ENCODE results near the gene CFHR1.

CFHR1 gene

DNA sequence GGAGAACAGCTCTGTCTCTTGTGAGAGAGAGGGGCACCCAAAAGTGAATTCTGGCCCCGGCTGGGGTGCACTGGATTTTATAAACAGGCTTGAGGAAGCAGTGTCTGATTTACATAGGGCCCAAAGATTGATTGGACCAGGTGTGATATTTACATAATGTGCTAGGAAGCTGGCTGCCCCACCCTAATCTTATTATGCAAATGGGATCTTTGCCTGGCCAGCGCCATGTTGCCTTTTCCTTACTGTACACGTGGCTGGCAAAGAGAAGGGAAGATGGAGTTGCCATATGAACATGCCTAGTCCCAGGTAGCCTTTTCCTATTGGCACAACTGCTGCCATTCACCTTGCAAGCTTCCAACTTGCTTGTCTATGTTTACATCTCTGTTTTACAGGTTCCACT is 39.3 kb downstream of the CFHR1 start:
- H4K20me1 ChIP-seq (ENCODE audit: insufficient read depth, low read length) = no peaks in the 10 kb centered on the region
- no peak overlapping the region for H2AFZ ChIP-seq (ENCODE audit: low read depth, low read length)
- H3K9me3 ChIP-seq (ENCODE audit: insufficient read depth, low read length) = no peaks in the 10 kb centered on the region
- no peak for TF ChIP-seq EZH2phosphoT487 (IDR thresholded peaks at IDR 0.05; ENCODE audit: low read depth)
- TF ChIP-seq, protein P1, sequence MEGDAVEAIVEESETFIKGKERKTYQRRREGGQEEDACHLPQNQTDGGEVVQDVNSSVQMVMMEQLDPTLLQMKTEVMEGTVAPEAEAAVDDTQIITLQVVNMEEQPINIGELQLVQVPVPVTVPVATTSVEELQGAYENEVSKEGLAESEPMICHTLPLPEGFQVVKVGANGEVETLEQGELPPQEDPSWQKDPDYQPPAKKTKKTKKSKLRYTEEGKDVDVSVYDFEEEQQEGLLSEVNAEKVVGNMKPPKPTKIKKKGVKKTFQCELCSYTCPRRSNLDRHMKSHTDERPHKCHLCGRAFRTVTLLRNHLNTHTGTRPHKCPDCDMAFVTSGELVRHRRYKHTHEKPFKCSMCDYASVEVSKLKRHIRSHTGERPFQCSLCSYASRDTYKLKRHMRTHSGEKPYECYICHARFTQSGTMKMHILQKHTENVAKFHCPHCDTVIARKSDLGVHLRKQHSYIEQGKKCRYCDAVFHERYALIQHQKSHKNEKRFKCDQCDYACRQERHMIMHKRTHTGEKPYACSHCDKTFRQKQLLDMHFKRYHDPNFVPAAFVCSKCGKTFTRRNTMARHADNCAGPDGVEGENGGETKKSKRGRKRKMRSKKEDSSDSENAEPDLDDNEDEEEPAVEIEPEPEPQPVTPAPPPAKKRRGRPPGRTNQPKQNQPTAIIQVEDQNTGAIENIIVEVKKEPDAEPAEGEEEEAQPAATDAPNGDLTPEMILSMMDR (IDR thresholded peaks at IDR 0.05; ENCODE audit: low read depth, low read length) = no peak
- H3K9ac ChIP-seq (ENCODE audit: low read length) = no peak overlapping the region
- no peaks in the 10 kb centered on the region for H3K27me3 ChIP-seq (ENCODE audit: low read depth, low read length)
- H3K4me3 ChIP-seq (ENCODE audit: low read length) = no peak overlapping the region
- H3K4me2 ChIP-seq (ENCODE audit: low read length) = no peak overlapping the region
- no peaks in the 10 kb centered on the region for H3K79me2 ChIP-seq (ENCODE audit: low read length)
- H3K4me1 ChIP-seq (ENCODE audit: low read length) = no peaks in the 10 kb centered on the region
- H3K36me3 ChIP-seq (replicated peaks; ENCODE audit: low read depth, low read length) = no peaks in the 10 kb centered on the region
- no peak overlapping the region for H3K27ac ChIP-seq (ENCODE audit: low read length)

DNA sequence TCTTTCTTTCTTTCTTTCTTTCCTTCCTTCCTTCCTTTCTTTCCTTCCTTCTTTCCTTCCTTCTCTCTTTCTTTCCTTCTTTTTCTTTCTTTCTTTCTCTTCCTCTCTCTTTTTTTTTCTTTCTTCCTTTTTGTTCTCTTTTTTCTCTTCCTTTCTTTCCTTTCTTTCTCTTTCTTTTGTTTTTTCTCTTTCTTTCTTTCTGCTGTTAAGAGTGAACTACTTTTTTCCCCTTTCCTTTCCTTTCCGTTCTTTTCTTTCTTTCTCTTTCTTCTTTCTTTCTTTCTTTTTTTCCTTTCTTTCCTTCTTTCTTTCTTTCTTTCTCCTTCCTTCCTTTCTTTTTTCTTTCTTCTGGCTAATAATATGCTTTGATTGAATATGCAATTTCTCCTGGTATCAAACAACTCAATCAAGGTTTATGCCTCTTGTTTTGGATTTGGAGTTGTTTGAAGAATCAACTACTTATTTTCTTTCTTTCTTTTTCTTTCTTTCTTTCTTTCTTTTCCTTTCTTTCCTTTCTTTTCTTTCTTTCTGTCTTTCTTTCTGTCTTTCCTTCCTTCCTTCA is 40.9 kb downstream of the CFHR1 start:
- H3K4me2 ChIP-seq (ENCODE audit: low read length) = no peak overlapping the region

DNA sequence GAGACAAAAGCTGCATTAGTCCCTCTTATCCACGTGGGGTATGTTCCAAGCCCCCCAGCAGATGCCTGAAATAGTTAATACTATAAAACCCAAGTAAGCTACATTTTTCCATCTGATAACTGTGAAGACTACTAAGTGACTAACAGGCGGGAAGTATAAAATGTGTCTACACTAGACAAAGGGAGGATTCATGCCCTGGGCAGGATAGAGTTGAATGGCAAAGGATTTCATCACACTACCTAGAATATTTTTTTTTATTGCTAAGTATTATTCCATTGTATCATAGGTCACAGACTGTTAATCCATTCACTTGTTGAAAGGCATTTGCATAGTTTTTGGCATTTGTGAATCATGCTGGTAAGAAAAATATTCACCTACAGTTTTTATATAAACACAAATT is 41.9 kb downstream of the CFHR1 start:
- Histone ChIP-seq H3K4me1 (ENCODE audit: low read length) (no peaks in the 10 kb centered on the region), H3K27me3 (ENCODE audit: low read depth, low read length) (no peaks in the 10 kb centered on the region), H3K36me3 (replicated peaks; ENCODE audit: low read depth, low read length) (no peaks in the 10 kb centered on the region), H4K20me1 (ENCODE audit: insufficient read depth, low read length) (no peaks in the 10 kb centered on the region), H3K9ac (ENCODE audit: low read length) (no peak overlapping the region), H3K79me2 (ENCODE audit: low read length) (no peaks in the 10 kb centered on the region), H3K9me3 (ENCODE audit: insufficient read depth, low read length) (no peaks in the 10 kb centered on the region), H3K4me3 (ENCODE audit: low read length) (no peak overlapping the region), H3K27ac (ENCODE audit: low read length) (no peak overlapping the region), H2AFZ (ENCODE audit: low read depth, low read length) (no peak overlapping the region), H3K4me2 (ENCODE audit: low read length) (no peak overlapping the region)
- TF ChIP-seq, protein P1 (IDR thresholded peaks at IDR 0.05; ENCODE audit: low read depth, low read length) = no peak
- no peak for TF ChIP-seq EZH2phosphoT487 (IDR thresholded peaks at IDR 0.05; ENCODE audit: low read depth)

More for the DNA sequence above, 40.9 kb downstream of the CFHR1 start:
- no peak overlapping the region for H3K9ac ChIP-seq (ENCODE audit: low read length)
- no peaks in the 10 kb centered on the region for H3K36me3 ChIP-seq (replicated peaks; ENCODE audit: low read depth, low read length)
- no peak overlapping the region for H3K27ac ChIP-seq (ENCODE audit: low read length)
- H3K27me3 ChIP-seq (ENCODE audit: low read depth, low read length) = no peaks in the 10 kb centered on the region
- H2AFZ ChIP-seq (ENCODE audit: low read depth, low read length) = no peak overlapping the region
- H3K9me3 ChIP-seq (ENCODE audit: insufficient read depth, low read length) = no peaks in the 10 kb centered on the region
- H3K79me2 ChIP-seq (ENCODE audit: low read length) = no peaks in the 10 kb centered on the region
- no peaks in the 10 kb centered on the region for H3K4me1 ChIP-seq (ENCODE audit: low read length)
- TF ChIP-seq, protein P1 (IDR thresholded peaks at IDR 0.05; ENCODE audit: low read depth, low read length) = no peak
- TF ChIP-seq EZH2phosphoT487 (IDR thresholded peaks at IDR 0.05; ENCODE audit: low read depth) = no peak
- H4K20me1 ChIP-seq (ENCODE audit: insufficient read depth, low read length) = no peaks in the 10 kb centered on the region
- H3K4me3 ChIP-seq (ENCODE audit: low read length) = no peak overlapping the region

DNA sequence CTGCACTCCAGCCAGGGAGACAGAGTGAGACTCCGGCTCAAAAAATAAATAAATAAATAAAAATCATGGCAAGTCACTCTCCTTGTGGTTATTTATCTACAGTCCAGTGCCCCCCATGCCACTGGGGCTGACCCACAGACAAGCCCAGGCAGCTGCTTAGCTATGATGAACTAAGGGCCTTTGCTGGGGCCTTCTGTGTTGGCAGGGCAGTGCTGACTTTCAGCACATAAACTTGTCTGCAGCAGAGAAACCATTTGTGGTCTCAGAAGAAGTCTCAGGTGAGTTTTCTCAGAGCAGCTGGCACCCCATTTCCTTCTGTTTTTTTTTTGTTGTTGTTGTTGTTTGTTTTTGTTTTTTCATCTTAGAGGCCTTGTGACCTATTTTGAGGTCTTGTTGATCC is 47.4 kb downstream of the CFHR1 start:
- TF ChIP-seq EZH2phosphoT487 (IDR thresholded peaks at IDR 0.05; ENCODE audit: low read depth) = no peak
- TF ChIP-seq, protein P1 (IDR thresholded peaks at IDR 0.05; ENCODE audit: low read depth, low read length) = no peak
- Histone ChIP-seq H3K79me2 (ENCODE audit: low read length) (no peaks in the 10 kb centered on the region), H3K4me3 (ENCODE audit: low read length) (no peak overlapping the region), H3K4me1 (ENCODE audit: low read length) (no peaks in the 10 kb centered on the region), H3K9ac (ENCODE audit: low read length) (no peak overlapping the region), H3K9me3 (ENCODE audit: insufficient read depth, low read length) (no peaks in the 10 kb centered on the region), H3K27me3 (ENCODE audit: low read depth, low read length) (no peaks in the 10 kb centered on the region), H3K4me2 (ENCODE audit: low read length) (no peak overlapping the region), H3K27ac (ENCODE audit: low read length) (no peak overlapping the region), H3K36me3 (replicated peaks; ENCODE audit: low read depth, low read length) (no peaks in the 10 kb centered on the region), H2AFZ (ENCODE audit: low read depth, low read length) (no peak overlapping the region), H4K20me1 (ENCODE audit: insufficient read depth, low read length) (no peaks in the 10 kb centered on the region)
